K562 (cell line): Measurements from ENCODE around the gene TM4SF5. TPM values are rescaled to one million over a fixed set of nuclear protein-coding genes. Genes with fewer than 3 reads are reported as not detected.
A peak's percentile ranks its signal among the peaks of the same experiment; 100 is the strongest.

Source experiments
- ATAC-seq: fragments of 200-7000 bp; cut with Tn5 transposase; 3 replicates; pipeline ENCODE4 v1.9.1; 2020; ENCODE audit warnings: moderate library complexity
- BruUV-seq: library from RNA; stranded (reverse); fragments of 400-500 nt; replicated peaks from 2 replicates; lab custom pipeline; 2021; lab: Mats Ljungman, UMichigan
- CTCF ChIA-PET: fragments of 300-600 bp; formaldehyde crosslinking; extraction: SDS; loops from one replicate; lab custom pipeline; 2021; ENCODE audit warnings: low intra/inter-chr PET ratio; lab: Yijun Ruan, JAX
- POLR2A ChIA-PET: fragments of 300-600, 350-650 bp; sonication (Branson Sonifier 250); formaldehyde crosslinking; extraction: SDS; loops from one replicate; lab custom pipeline; 2021; ENCODE audit warnings: antibody characterized with exemption, inconsistent platforms; lab: Yijun Ruan, JAX
- DNase-seq, 4 experiments: peaks; one replicate each; pipeline versions ENCODE4 v3.0.0 to v3.0.0-alpha.2; 2011 to 2018; ENCODE audit warnings: low spot score in 3 of 4, mixed read lengths in 3 of 4; ENCODE audit errors: extremely low read depth in 1 of 4
- FAIRE-seq: peaks from 2 replicates; lab custom pipeline; 2011; peaks lifted over from hg19 to GRCh38; lab: Jason Lieb, UNC
- H2AFZ ChIP-seq: 2 replicates; pipeline ENCODE4 v1.6.0; 2011; ENCODE audit warnings: low read depth, low read length, control low read depth, inconsistent platforms
- H3K27ac ChIP-seq: fragments of 200-600 bp; 3 replicates; pipeline ENCODE4 v1.8.0; 2011; ENCODE audit warnings: low read depth, mild to moderate bottlenecking, control low read depth, inconsistent platforms, low read length, moderate library complexity, mixed read lengths; ENCODE audit errors: extremely low read depth
- H3K27me3 ChIP-seq, 2 experiments: fragments of 300-600 bp in 1 of 2; 2 replicates in 1 of 2; 3 replicates in 1 of 2; pipeline versions ENCODE4 v1.6.0 to v1.8.0; 2011; ENCODE audit warnings: inconsistent platforms in 2 of 2, low read length in 2 of 2, mild to moderate bottlenecking in 1 of 2, mixed read lengths in 1 of 2, moderate library complexity in 1 of 2; ENCODE audit not compliant: control insufficient read depth in 2 of 2, insufficient read depth in 2 of 2
- H3K36me3 ChIP-seq: fragments of 300-600 bp; 3 replicates; pipeline ENCODE4 v1.8.0; 2011; ENCODE audit warnings: mild to moderate bottlenecking, low read length, inconsistent platforms; ENCODE audit not compliant: control insufficient read depth, insufficient read depth
- H3K4me1 ChIP-seq, 2 experiments: fragments of 200-600 bp in 1 of 2; replicated peaks in 1 of 2; 2 replicates in 1 of 2; 3 replicates in 1 of 2; pipeline versions ENCODE4 v1.5.1 to v1.8.0; 2011; ENCODE audit warnings: inconsistent platforms in 2 of 2, low read length in 2 of 2, mild to moderate bottlenecking in 1 of 2, mixed read lengths in 1 of 2, moderate library complexity in 1 of 2; ENCODE audit not compliant: control insufficient read depth in 2 of 2, insufficient read depth in 2 of 2
- H3K4me2 ChIP-seq: 2 replicates; pipeline ENCODE4 v1.6.1; 2011; ENCODE audit warnings: low read length, control low read depth, inconsistent platforms, mixed read lengths; ENCODE audit not compliant: insufficient read depth
- H3K4me3 ChIP-seq: fragments of 200-600 bp; sonication (generic), shearing (Covaris generic); 2 replicates; pipeline ENCODE4 v1.5.1; 2016; ENCODE audit warnings: control low read depth, inconsistent platforms
- H3K79me2 ChIP-seq: fragments of 200-600 bp; 3 replicates; pipeline ENCODE4 v1.8.0; 2011; ENCODE audit warnings: low read length, inconsistent platforms; ENCODE audit not compliant: control insufficient read depth, insufficient read depth
- H3K9ac ChIP-seq, 2 experiments: 2 replicates each; pipeline versions ENCODE4 v1.6.0 to v1.6.1; 2011; ENCODE audit warnings: low read depth in 2 of 2, low read length in 2 of 2, control low read depth in 1 of 2, inconsistent platforms in 1 of 2, mild to moderate bottlenecking in 1 of 2, mixed read lengths in 1 of 2; ENCODE audit not compliant: insufficient read depth in 1 of 2
- H3K9me1 ChIP-seq: one replicate; pipeline ENCODE4 v1.6.0; 2011; ENCODE audit warnings: inconsistent platforms, mild to moderate bottlenecking, low read length, moderate library complexity; ENCODE audit not compliant: control insufficient read depth, insufficient read depth
- H3K9me3 ChIP-seq: replicated peaks from 2 replicates; pipeline ENCODE4 v1.5.1; 2011; ENCODE audit warnings: low read depth, low read length, inconsistent platforms; ENCODE audit not compliant: control insufficient read depth, insufficient read depth
- H4K20me1 ChIP-seq: replicated peaks from 2 replicates; pipeline ENCODE4 v1.6.1; 2011; ENCODE audit warnings: low read length, inconsistent platforms, mixed read lengths; ENCODE audit not compliant: control insufficient read depth, insufficient read depth
- PRPF4 ChIP-seq: fragments of 200-400 bp; formaldehyde crosslinking; IDR thresholded peaks from one replicate; pipeline ENCODE4 v1.6.1; 2017; ENCODE audit warnings: low read length, low read depth, mild to moderate bottlenecking; ENCODE audit not compliant: insufficient read depth, poor library complexity, severe bottlenecking
- SPI1 ChIP-seq: IDR thresholded peaks from 2 replicates; pipeline ENCODE4 v1.6.1; 2011; ENCODE audit warnings: low read depth, low read length, control low read depth, borderline replicate concordance
- WGBS: fragments of 100-300 bp; shearing (Covaris generic); methylation state at CpG from one replicate; pipeline ENCODE4 v1.1.6; 2016; ENCODE audit warnings: low coverage, mixed read lengths; ENCODE audit not compliant: insufficient coverage; ENCODE audit errors: missing lambda C conversion rate; 5-methylcytosine and 5-hydroxymethylcytosine counted together
- in situ Hi-C: fragments of 300-500 bp; cut with MboI; formaldehyde crosslinking; loops from 4 replicates; pipeline ENCODE4 v1.15.0; 2018; ENCODE audit warnings: inconsistent platforms, mixed read lengths
- intact Hi-C: fragments of 100-400 bp; cut with micrococcal nuclease; formaldehyde crosslinking; loops from 2 replicates; pipeline ENCODE4 v1.14.2; 2022
- polyA plus RNA-seq, 8 experiments: library from polyadenylated mRNA; depleted of rRNA in 4 of 8; stranded (reverse) in 5 of 8; unstranded in 3 of 8; fragments of >200 nt; fragmentation: Nextera tagmentation in 2 of 8; fragmentation: Illumina TruSeq in 1 of 8; extraction: Ambion mirVana in 2 of 8; extraction: Trizol in 1 of 8; gene quantifications; 2 replicates each; pipeline versions ENCODE4 v1.2.1 to v1.2.3, GENCODE V29; 2011 to 2014; ENCODE audit warnings: inconsistent platforms in 1 of 8, missing spikeins in 1 of 8
- total RNA-seq, 7 experiments: library from RNA; depleted of rRNA in 6 of 7; stranded (reverse); fragments of >200 nt in 6 of 7; fragmentation: Illumina TruSeq in 2 of 7; extraction: Trizol in 2 of 7; gene quantifications; 2 replicates each; pipeline versions ENCODE4 v1.2.1 to v1.2.3, GENCODE V29; 2011 to 2021; ENCODE audit warnings: low replicate concordance in 1 of 7
- TF ChIP-seq, protein P1 (sequence below), 2 experiments: fragments of 450-650 bp; conservative IDR thresholded peaks; 2 replicates each; pipeline ENCODE4 v1.6.1; 2017; ENCODE audit warnings: mild to moderate bottlenecking in 2 of 2, moderate library complexity in 2 of 2

The TM4SF5 gene
- total and polyA plus RNA-seq, 9 of the 15 experiments (the other 6 are each of a cell fraction or from before 2014, with no cell fraction given): not detected

DNA sequence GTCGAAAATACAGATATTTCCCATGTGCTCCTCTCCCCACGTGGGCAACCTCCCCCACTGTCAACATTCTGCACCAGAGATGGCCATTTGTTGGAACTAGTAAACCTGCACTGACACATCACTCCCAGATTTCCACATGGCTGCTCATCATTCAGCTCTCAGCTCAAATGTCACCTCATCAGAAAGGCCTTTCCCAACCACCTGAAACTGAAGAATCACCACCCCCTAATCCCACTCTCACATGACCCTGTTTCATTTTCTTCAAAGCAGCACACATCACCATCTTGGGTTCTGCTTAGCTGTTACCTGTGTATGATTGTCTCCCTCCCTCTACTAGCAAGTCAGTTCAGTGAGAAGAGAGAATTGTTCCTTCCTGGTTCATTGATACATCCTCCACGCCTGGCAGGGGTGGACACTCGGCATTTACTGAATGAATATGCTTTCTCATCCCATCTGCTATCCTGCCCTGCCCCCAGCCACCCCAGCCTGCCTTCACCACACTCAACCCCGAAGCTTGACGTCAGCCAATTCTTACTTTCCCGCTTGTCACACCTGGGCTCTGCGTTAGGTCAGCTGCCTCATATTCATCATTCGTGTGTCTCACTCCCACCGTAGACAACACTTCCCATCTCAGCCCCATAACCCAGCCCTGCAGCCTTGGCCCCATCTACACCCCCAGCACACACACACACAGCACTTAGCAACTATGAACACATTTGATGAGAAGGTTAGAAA, 28.9 kb downstream of the TM4SF5 start:
- no peak for FAIRE-seq

More for the DNA sequence above, 28.9 kb downstream of the TM4SF5 start:
- ATAC-seq (no peak), DNase-seq (peak in 1 of 4 experiments; percentile 10)
- Histone ChIP-seq H3K4me3 (no peak overlapping the region), H3K4me2 (no peak overlapping the region), H3K9ac (no peak overlapping the region), H3K36me3 (peaks cover 19% of the 10 kb centered on the region; the same call in 2 of the 3 replicates), H4K20me1 (no peaks in the 10 kb centered on the region), H3K9me3 (no peaks in the 10 kb centered on the region), H3K79me2 (peaks cover 15% of the 10 kb centered on the region), H3K27me3 (no peaks in the 10 kb centered on the region), H3K9me1 (no peaks in the 10 kb centered on the region), H3K4me1 (peaks cover 0 to 5% of the 10 kb centered on the region in 2 experiments; a peak in 2 of 5 replicates), H3K27ac (no peak overlapping the region), H2AFZ (no peak overlapping the region)
- BruUV-seq: no TSS peak
- in situ Hi-C loops (loop anchor here (5.0 kb wide), 1 partner anchor 82 kb away; no protein-coding TSS in a partner anchor), intact Hi-C loops (no loop called here)
- WGBS: 36% methylated on average over 9 of the region's 10 CpGs
- CTCF ChIA-PET: no interaction called here
- TF ChIP-seq PRPF4: no peak
- TF ChIP-seq, protein P1, sequence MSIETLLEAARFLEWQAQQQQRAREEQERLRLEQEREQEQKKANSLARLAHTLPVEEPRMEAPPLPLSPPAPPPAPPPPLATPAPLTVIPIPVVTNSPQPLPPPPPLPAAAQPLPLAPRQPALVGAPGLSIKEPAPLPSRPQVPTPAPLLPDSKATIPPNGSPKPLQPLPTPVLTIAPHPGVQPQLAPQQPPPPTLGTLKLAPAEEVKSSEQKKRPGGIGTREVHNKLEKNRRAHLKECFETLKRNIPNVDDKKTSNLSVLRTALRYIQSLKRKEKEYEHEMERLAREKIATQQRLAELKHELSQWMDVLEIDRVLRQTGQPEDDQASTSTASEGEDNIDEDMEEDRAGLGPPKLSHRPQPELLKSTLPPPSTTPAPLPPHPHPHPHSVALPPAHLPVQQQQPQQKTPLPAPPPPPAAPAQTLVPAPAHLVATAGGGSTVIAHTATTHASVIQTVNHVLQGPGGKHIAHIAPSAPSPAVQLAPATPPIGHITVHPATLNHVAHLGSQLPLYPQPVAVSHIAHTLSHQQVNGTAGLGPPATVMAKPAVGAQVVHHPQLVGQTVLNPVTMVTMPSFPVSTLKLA (conservative IDR thresholded peaks at IDR 0.05): peak in 1 of 2 experiments; percentile 25; a peak in 1 of 4 replicates
- no peak for TF ChIP-seq SPI1
- POLR2A ChIA-PET: interaction anchor here (0.7 kb wide), 1 partner anchor 27 kb away, joined by 4 read pairs; no protein-coding TSS in a partner anchor
